Duodenal mucosa (tissue), 2 donors: ENCODE results near the gene CCDC74A.
"Not testable (repeated sequence)": the region's sequence is repeated elsewhere in the genome, so short reads cannot be mapped to it uniquely, and the experiment has no call there.

ENCODE experiments used
- H3K27ac ChIP-seq: one replicate; pipeline ENCODE4 v1.7.0; 2013; ENCODE audit warnings: low read depth, low read length
- H3K27me3 ChIP-seq, 2 donors: one replicate each; pipeline ENCODE4 v1.7.0; 2013; ENCODE audit warnings: low read length in 2 of 2, control low read depth in 1 of 2; ENCODE audit not compliant: insufficient read depth in 2 of 2, control insufficient read depth in 1 of 2
- H3K36me3 ChIP-seq, 2 donors: one replicate each; pipeline ENCODE4 v1.7.0; 2013; ENCODE audit warnings: low read length in 2 of 2, control low read depth in 1 of 2; ENCODE audit not compliant: insufficient read depth in 2 of 2, control insufficient read depth in 1 of 2
- H3K4me1 ChIP-seq, 2 donors: one replicate each; pipeline ENCODE4 v1.7.0; 2013; ENCODE audit warnings: low read length in 2 of 2, control low read depth in 1 of 2; ENCODE audit not compliant: insufficient read depth in 2 of 2, control insufficient read depth in 1 of 2
- H3K4me3 ChIP-seq, 2 donors: one replicate each; pipeline ENCODE4 v1.7.0; 2013; ENCODE audit warnings: low read length in 2 of 2, low read depth in 1 of 2
- H3K9ac ChIP-seq, 2 donors: one replicate each; pipeline ENCODE4 v1.7.0; 2013; ENCODE audit warnings: low read length in 2 of 2, low read depth in 1 of 2
- H3K9me3 ChIP-seq, 2 donors: one replicate each; pipeline ENCODE4 v1.7.0; 2013; ENCODE audit warnings: low read length in 2 of 2, control low read depth in 1 of 2; ENCODE audit not compliant: control insufficient read depth in 1 of 2

The CCDC74A gene

DNA sequence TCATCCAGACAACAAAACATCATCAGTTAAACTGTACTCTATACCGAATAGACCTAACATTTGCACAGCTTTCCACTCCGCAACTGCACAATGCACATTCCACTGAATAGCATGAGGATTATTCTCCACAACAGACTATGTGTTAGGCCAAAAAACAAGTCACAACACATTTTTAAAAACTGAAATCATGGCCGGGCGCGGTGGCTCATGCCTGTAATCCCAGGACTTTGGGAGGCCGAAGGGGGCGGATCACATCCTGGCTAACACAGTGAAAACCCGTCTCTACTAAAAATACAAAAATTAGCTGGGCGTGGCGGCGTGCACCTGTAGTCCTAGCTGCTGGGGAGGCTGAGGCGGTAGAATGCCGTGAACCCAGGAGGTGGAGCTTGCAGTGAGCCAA is 11.2 kb downstream of the CCDC74A start:
- not testable (repeated sequence) for H3K9ac ChIP-seq, H3K9me3 ChIP-seq, H3K27me3 ChIP-seq, H3K36me3 ChIP-seq, H3K4me1 ChIP-seq, H3K27ac ChIP-seq, H3K4me3 ChIP-seq

DNA sequence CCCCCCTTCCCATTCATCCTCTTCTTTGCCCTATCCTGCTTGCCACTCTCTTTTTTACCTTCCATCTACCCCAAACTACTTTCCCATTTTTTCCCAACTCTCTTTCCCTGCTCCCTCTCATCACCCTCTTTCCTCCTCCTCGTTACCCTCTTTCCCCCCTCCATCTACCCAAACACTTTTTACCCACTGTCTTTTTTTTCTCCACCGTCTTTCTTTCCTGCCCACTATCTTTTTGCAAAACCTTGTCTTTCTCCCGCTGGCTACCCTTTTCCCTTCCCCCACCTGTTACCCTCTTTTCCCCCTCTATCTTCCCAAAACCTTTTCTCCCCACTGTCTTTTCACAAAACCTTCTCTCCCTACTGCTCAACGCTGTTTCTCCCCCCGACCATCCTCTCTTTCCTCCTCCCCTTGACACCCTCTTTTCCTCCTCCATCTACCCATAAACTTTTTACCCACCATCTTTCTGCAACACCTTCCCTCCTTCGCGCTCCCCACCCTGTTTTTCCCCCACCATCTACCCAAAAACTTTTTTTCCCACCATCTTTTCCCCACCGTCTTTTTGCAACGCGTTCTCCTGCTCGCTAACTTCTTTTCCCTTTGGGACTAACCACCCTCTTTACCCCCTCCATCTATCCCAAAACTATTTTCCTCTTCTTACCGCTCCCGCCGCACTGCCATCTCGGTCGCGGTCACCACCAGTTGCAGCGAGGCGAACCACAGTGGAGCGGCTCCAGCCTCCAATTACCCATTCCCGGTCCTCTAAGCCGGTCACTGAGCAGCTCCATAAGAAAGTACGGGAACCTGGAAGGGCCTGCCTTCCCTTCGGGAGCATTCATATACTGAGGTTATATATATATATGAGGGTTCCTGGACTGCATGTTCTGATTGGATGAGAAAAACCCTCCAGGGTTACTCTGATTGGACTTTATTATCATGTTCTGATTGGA is 15.0 kb downstream of the CCDC74A start:
- Histone ChIP-seq H3K27me3 (no peaks in the 10 kb centered on the region), H3K36me3 (no peaks in the 10 kb centered on the region), H3K4me3 (no peak overlapping the region), H3K4me1 (no peaks in the 10 kb centered on the region), H3K9ac (no peak overlapping the region), H3K27ac (no peak overlapping the region), H3K9me3 (no peaks in the 10 kb centered on the region)

DNA sequence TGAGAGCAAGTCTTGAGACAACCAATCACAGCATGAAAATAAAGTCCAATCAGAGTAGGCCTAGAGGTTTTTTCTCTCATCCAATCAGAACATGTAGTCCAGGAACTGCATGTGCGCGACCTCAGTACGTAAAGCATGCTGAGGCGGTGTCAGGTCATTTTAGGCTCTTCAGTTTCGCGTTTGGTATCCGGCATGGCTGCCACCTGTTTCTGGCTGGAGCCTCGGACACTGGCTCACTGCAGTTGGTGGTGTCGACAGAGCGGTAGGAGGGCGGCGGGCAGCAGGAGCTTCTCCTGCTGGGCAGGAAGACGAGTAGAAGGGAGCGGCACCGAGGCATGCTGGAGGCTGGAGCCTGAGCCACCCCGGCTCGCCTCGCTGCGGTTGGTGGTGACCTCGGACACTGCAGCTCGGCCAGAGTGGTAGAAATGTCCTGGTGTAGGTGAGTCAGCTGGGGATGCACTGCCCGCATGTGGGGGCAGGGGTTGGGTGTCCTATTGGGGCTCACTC is 15.8 kb downstream of the CCDC74A start:
- no peak overlapping the region for H3K4me3 ChIP-seq
- no peak overlapping the region for H3K27ac ChIP-seq
- H3K27me3 ChIP-seq: no peaks in the 10 kb centered on the region
- no peak overlapping the region for H3K9ac ChIP-seq
- H3K36me3 ChIP-seq: no peaks in the 10 kb centered on the region
- no peaks in the 10 kb centered on the region for H3K4me1 ChIP-seq
- no peaks in the 10 kb centered on the region for H3K9me3 ChIP-seq

DNA sequence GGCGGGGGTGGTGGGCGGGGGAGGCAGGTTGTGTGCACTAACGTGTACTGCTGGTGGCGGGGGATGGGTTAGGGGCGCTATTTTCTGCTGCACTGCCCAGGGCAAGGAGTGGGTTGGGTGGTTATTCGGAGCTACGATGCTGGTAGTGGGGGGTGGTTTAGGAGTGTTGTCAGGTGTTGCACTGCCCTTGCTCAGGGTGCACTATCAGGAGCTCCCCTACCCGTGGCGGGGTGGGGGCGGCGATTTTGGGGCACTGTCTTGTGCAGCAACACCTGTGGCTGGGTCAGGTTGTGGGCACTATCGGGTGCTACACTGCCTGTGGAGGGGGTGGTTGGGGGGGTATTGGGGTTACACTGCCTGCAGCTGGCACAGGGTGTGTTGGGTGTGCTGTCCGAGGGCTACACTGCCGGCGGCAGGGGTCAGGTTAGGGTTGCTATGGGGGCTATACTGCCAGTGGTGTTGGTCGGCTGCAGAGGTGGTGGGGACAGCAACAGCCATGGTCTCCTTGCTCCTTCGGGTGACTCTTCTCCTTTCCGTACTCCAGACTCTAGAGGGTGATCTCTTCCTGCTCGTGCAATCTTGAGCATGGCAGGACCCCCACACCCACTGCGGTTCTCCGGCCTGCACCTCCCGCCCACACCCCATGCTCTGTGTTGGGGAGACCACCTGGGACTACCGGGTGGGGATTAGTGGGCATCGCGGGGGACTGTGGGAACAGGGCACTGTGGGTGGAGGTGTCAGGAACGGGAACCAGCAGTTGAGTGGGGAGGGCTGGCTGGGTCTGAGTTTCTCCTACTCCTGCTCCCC is 16.5 kb downstream of the CCDC74A start:
- not testable (repeated sequence) for H3K9ac ChIP-seq, H3K4me3 ChIP-seq, H3K27ac ChIP-seq, H3K36me3 ChIP-seq, H3K4me1 ChIP-seq, H3K9me3 ChIP-seq, H3K27me3 ChIP-seq

DNA sequence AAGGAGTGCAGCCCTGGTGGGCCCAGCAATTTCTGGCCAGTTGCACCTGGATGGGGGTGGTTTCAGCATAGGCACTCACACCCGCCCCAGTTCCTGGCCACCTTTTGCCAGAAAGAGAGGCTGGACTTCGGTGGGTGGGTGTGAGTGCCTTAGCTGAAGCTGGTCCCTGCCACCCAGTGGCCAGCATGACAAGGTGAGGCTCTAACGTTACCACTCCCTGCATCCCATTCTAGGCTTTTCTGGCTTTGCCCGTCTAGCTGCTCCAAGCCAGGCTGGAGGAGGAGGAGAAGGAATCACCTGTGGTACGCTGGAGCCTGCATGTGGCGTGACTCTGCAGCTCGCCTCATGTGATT is 17.1 kb downstream of the CCDC74A start:
- H3K9ac ChIP-seq, H3K4me3 ChIP-seq, H3K27ac ChIP-seq, H3K27me3 ChIP-seq, H3K9me3 ChIP-seq, H3K36me3 ChIP-seq, H3K4me1 ChIP-seq: not testable (repeated sequence)

- H3K36me3 ChIP-seq: no peaks in the 10 kb centered on the region
- no peak overlapping the region for H3K9ac ChIP-seq
- H3K4me3 ChIP-seq: no peak overlapping the region
These were observed 25.2 kb downstream of the CCDC74A start for GRCh38 chr2:131552871-131553270.

GRCh38 chr2:131556998-131557397 is 29.3 kb downstream of the CCDC74A start:
- no peak overlapping the region for H3K9ac ChIP-seq
- H3K27ac ChIP-seq: no peak overlapping the region
- H3K36me3 ChIP-seq: no peaks in the 10 kb centered on the region
- H3K4me3 ChIP-seq: no peak overlapping the region
- no peaks in the 10 kb centered on the region for H3K4me1 ChIP-seq
- H3K9me3 ChIP-seq: no peaks in the 10 kb centered on the region
- H3K27me3 ChIP-seq: no peaks in the 10 kb centered on the region

More at GRCh38 chr2:131552871-131553270, 25.2 kb downstream of the CCDC74A start:
- Histone ChIP-seq H3K27me3 (no peaks in the 10 kb centered on the region), H3K27ac (no peak overlapping the region), H3K4me1 (no peaks in the 10 kb centered on the region), H3K9me3 (no peaks in the 10 kb centered on the region)

DNA sequence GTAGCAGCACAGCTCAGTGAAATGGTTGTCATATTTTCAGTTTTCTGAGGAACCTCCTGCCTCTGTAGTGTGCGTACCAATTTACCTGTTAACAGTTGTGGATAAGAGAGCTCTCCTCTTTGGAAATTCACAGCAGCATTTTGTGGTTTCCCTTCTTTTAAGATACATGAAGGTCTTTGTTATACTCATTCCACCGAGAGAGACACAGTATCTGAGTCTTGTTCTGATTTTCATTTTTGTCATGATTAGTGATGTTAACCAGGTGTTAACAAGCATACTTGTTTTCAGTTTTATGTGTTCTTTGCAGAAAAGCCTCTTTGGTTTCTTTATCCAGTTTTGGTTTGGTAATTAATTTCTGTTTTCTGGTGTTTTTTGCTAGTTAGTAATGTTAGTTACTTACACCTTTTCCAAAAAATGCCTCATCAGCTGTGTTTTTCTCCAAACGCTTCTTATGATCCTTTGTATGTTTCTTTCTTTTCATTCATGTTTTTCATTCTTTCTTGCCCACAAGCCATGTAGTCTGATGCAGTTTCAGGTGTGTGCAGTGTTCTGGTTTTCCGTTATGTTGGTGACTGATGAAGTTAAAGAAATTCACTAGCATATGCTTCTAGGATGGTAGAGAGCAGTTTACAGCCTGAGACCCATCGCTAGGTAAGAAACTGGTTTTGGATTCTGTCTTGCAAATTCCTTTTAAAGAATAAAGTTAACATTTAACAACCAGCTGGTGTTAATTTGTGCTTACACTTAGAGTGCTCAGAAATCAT is 30.1 kb downstream of the CCDC74A start:
- no peaks in the 10 kb centered on the region for H3K27me3 ChIP-seq
- H3K36me3 ChIP-seq: no peaks in the 10 kb centered on the region
- no peaks in the 10 kb centered on the region for H3K9me3 ChIP-seq
- H3K9ac ChIP-seq: no peak overlapping the region
- no peaks in the 10 kb centered on the region for H3K4me1 ChIP-seq
- H3K27ac ChIP-seq: no peak overlapping the region
- no peak overlapping the region for H3K4me3 ChIP-seq

DNA sequence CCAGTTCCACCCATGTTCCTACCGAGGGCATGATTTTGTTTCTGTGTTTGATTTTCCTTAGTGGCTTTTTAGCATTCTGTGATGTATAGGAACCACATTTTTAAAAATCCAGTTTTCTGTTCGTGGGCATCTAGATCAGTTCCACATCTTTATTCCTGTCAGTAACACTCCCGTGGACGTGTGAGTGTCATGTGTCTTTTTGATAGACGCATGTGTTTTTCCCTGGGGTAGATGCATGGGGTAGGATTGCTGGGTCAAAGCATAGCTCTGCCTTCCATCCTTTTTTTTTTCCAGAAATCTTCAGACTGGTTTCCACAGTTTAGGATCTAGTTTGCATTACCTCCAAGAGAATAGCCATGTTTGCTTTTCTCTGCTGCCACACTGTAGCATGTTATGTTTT is 38.7 kb downstream of the CCDC74A start:
- Histone ChIP-seq H3K4me3 (no peak overlapping the region), H3K27ac (no peak overlapping the region), H3K4me1 (no peaks in the 10 kb centered on the region), H3K36me3 (no peaks in the 10 kb centered on the region), H3K9me3 (no peaks in the 10 kb centered on the region), H3K9ac (no peak overlapping the region), H3K27me3 (no peaks in the 10 kb centered on the region)

DNA sequence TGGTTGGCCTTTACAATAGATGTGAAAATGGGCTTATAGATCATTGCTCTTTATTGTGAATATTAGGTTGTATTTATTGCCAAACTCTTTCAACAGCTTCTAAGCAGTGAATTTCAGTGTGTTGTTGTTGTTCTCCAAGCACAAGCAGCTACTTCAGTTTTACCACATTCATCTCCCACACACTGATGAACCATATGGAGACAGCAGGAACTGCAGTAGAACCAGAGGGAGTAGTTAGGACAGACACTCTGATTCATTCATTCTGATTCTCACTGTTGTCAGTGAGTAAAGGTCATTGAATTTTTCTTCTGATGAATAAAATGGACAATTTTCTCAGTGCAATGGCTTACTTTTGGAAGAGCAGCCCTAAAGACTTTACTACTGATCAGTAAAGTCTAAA is 40.2 kb downstream of the CCDC74A start:
- Histone ChIP-seq H3K36me3 (no peaks in the 10 kb centered on the region), H3K9me3 (no peaks in the 10 kb centered on the region), H3K27me3 (no peaks in the 10 kb centered on the region), H3K4me1 (no peaks in the 10 kb centered on the region), H3K4me3 (no peak overlapping the region), H3K9ac (no peak overlapping the region), H3K27ac (no peak overlapping the region)
